ENCODE results near the gene RABGAP1L. TPM values are rescaled to one million over a fixed set of nuclear protein-coding genes. Genes with fewer than 3 reads are reported as not detected.

Gene RABGAP1L
- total and polyA plus RNA-seq, 2 donors (not counting 3 experiments of a cell fraction or from before 2014, with no cell fraction given) = 6.4 to 22.2 TPM

- H3K9me3 ChIP-seq (replicated peaks; ENCODE audit: control insufficient read depth, insufficient read depth, low read length) = no peaks in the 10 kb centered on the region
- ChIA-PET POLR2A (no interaction called here), CTCF (no interaction called here)
- H2AFZ ChIP-seq (ENCODE audit: low read depth, low read length) = no peak overlapping the region
- intact Hi-C loops (cut with micrococcal nuclease) (no loop called here), dilution Hi-C loops (cut with MboI; ENCODE audit: extremely low pct_ligation_motif_present, low sequenced_read_pairs) (no loop called here)
- H3K4me1 ChIP-seq (ENCODE audit: control insufficient read depth, extremely low read depth, insufficient read depth, low read length) = no peaks in the 10 kb centered on the region
- no peak overlapping the region for H3K4me2 ChIP-seq (ENCODE audit: insufficient read depth, low read length)
- H3K9ac ChIP-seq (replicated peaks; ENCODE audit: extremely low read depth, insufficient read depth, low read length) = no peak overlapping the region
- FAIRE-seq = no peak
- DNase-seq (ENCODE audit: low read depth, low spot score) = no peak
- H3K9me1 ChIP-seq (replicated peaks; ENCODE audit: control insufficient read depth, extremely low read depth, insufficient read depth, low read length) = no peaks in the 10 kb centered on the region
- BruUV-seq (replicated peaks) = no TSS peak
- H3K4me3 ChIP-seq (replicated peaks in 1 of 3; ENCODE audit: insufficient read depth in 1 of 3, low read depth in 1 of 3, low read length in 3 of 3) = no peak overlapping the region
- H3K27ac ChIP-seq (ENCODE audit: insufficient read depth, low read depth, low read length) = no peak overlapping the region
- no peaks in the 10 kb centered on the region for H3K36me3 ChIP-seq (ENCODE audit: control insufficient read depth in 2 of 2, extremely low read depth in 1 of 2, insufficient read depth in 2 of 2, low read length in 2 of 2)
- H4K20me1 ChIP-seq (replicated peaks; ENCODE audit: control insufficient read depth, extremely low read depth, insufficient read depth, low read length) = no peaks in the 10 kb centered on the region
- no peaks in the 10 kb centered on the region for H3K27me3 ChIP-seq (ENCODE audit: control insufficient read depth in 2 of 2, insufficient read depth in 2 of 2, low read length in 2 of 2)
- no peaks in the 10 kb centered on the region for H3K79me2 ChIP-seq (ENCODE audit: control insufficient read depth, insufficient read depth, low read length)
- TF ChIP-seq GATA2 (IDR thresholded peaks at IDR 0.05; ENCODE audit: insufficient read depth, insufficient read length, low read depth, low read length) = no peak
Measured at GRCh38 chr1:174577681-174578080, 418.4 kb downstream of the RABGAP1L start.

- no peaks in the 10 kb centered on the region for H3K27me3 ChIP-seq (ENCODE audit: control insufficient read depth in 2 of 2, insufficient read depth in 2 of 2, low read length in 2 of 2)
- CTCF ChIA-PET = no interaction called here
- FAIRE-seq = no peak
- H3K9me3 ChIP-seq (replicated peaks; ENCODE audit: control insufficient read depth, insufficient read depth, low read length) = no peaks in the 10 kb centered on the region
- H3K27ac ChIP-seq (ENCODE audit: insufficient read depth, low read depth, low read length) = no peak overlapping the region
- H3K4me1 ChIP-seq (ENCODE audit: control insufficient read depth, extremely low read depth, insufficient read depth, low read length) = no peaks in the 10 kb centered on the region
- H2AFZ ChIP-seq (ENCODE audit: low read depth, low read length) = no peak overlapping the region
- H3K36me3 ChIP-seq (ENCODE audit: control insufficient read depth in 2 of 2, extremely low read depth in 1 of 2, insufficient read depth in 2 of 2, low read length in 2 of 2) = no peaks in the 10 kb centered on the region
- H3K9ac ChIP-seq (replicated peaks; ENCODE audit: extremely low read depth, insufficient read depth, low read length) = no peak overlapping the region
- H4K20me1 ChIP-seq (replicated peaks; ENCODE audit: control insufficient read depth, extremely low read depth, insufficient read depth, low read length) = no peaks in the 10 kb centered on the region
- TF ChIP-seq POLR2A (IDR thresholded peaks at IDR 0.05; ENCODE audit: low read depth, low read length) (no peak), CTCF (IDR thresholded peaks at IDR 0.05; ENCODE audit: extremely low read depth in 1 of 2, insufficient read depth in 1 of 2, low read depth in 1 of 2, low read length in 2 of 2) (no peak), EZH2 (IDR thresholded peaks at IDR 0.05; ENCODE audit: borderline replicate concordance, low read depth, low read length, severe bottlenecking) (no peak), GATA2 (IDR thresholded peaks at IDR 0.05; ENCODE audit: insufficient read depth, insufficient read length, low read depth, low read length) (no peak), MYC (IDR thresholded peaks at IDR 0.05; ENCODE audit: low read depth, low read length) (no peak), FOS (IDR thresholded peaks at IDR 0.05; ENCODE audit: borderline replicate concordance, insufficient read depth, low read length) (no peak), JUN (IDR thresholded peaks at IDR 0.05; ENCODE audit: borderline replicate concordance, insufficient read depth, insufficient read length, low read depth) (no peak), MAX (IDR thresholded peaks at IDR 0.05; ENCODE audit: insufficient read depth, insufficient read length) (no peak), POLR2AphosphoS5 (IDR thresholded peaks at IDR 0.05; ENCODE audit: insufficient read depth, low read depth, low read length) (no peak)
- POLR2A ChIA-PET = no interaction called here
- H3K4me3 ChIP-seq (replicated peaks in 1 of 3; ENCODE audit: insufficient read depth in 1 of 3, low read depth in 1 of 3, low read length in 3 of 3) = no peak overlapping the region
- H3K4me2 ChIP-seq (ENCODE audit: insufficient read depth, low read length) = no peak overlapping the region
- intact Hi-C loops (cut with micrococcal nuclease) (no loop called here), dilution Hi-C loops (cut with MboI; ENCODE audit: extremely low pct_ligation_motif_present, low sequenced_read_pairs) (no loop called here)
- no TSS peak for BruUV-seq (replicated peaks)
- H3K9me1 ChIP-seq (replicated peaks; ENCODE audit: control insufficient read depth, extremely low read depth, insufficient read depth, low read length) = no peaks in the 10 kb centered on the region
- no peak for DNase-seq (ENCODE audit: low read depth, low spot score)
- H3K79me2 ChIP-seq (ENCODE audit: control insufficient read depth, insufficient read depth, low read length) = no peaks in the 10 kb centered on the region
Measured at GRCh38 chr1:174580801-174581200, 421.5 kb downstream of the RABGAP1L start.

All from endothelial cell of umbilical vein (primary cell).